Fibroblast of the conjunctiva (primary cell): ENCODE measurements around the gene SMAD7.
A peak's percentile ranks its signal among the peaks of the same experiment; 100 is the strongest.

Source experiments
- DNase-seq: peaks from one replicate; pipeline ENCODE4 v3.0.0-alpha.2; 2010; ENCODE audit warnings: low read depth

Gene SMAD7

GRCh38 chr18:48959921-48960920, 9.5 kb upstream of the SMAD7 start:
- no peak for DNase-seq

- DNase-seq: no peak
Measured at GRCh38 chr18:48959551-48959920, 8.8 kb upstream of the SMAD7 start.

- no peak for DNase-seq
Measured at GRCh38 chr18:48958951-48959350, 8.2 kb upstream of the SMAD7 start.

- no peak for DNase-seq
Measured at GRCh38 chr18:48957616-48958015, 6.9 kb upstream of the SMAD7 start.

GRCh38 chr18:48957136-48957535, 6.4 kb upstream of the SMAD7 start:
- no peak for DNase-seq

- DNase-seq: peak; percentile 77
Measured at GRCh38 chr18:48956356-48956755, 5.6 kb upstream of the SMAD7 start.

GRCh38 chr18:48955830-48956261, 5.1 kb upstream of the SMAD7 start:
- no peak for DNase-seq

- DNase-seq: no peak
Measured at GRCh38 chr18:48954886-48955819, 4.4 kb upstream of the SMAD7 start.

- no peak for DNase-seq
Measured at GRCh38 chr18:48953104-48953706, 2.4 kb upstream of the SMAD7 start.

GRCh38 chr18:48952287-48953103, 1.7 kb upstream of the SMAD7 start:
- DNase-seq: peak; percentile 58

GRCh38 chr18:48951448-48952286, 902 bp upstream of the SMAD7 start:
- peak; percentile 81 for DNase-seq

- no peak for DNase-seq
Measured at GRCh38 chr18:48949606-48950535, 894 bp downstream of the SMAD7 start.

- DNase-seq: no peak
Measured at GRCh38 chr18:48949050-48949605, 1.6 kb downstream of the SMAD7 start.

GRCh38 chr18:48948112-48949049, 2.4 kb downstream of the SMAD7 start:
- no peak for DNase-seq

GRCh38 chr18:48947560-48947959, 3.2 kb downstream of the SMAD7 start:
- no peak for DNase-seq

- DNase-seq: no peak
Measured at GRCh38 chr18:48947092-48947491, 3.7 kb downstream of the SMAD7 start.

GRCh38 chr18:48946329-48946835, 4.4 kb downstream of the SMAD7 start:
- DNase-seq: no peak

- DNase-seq: no peak
Measured at GRCh38 chr18:48945953-48946217, 4.9 kb downstream of the SMAD7 start.
